WTC11 (cell line): Measurements from ENCODE around the gene NUP214. TPM values are rescaled to one million over a fixed set of nuclear protein-coding genes. Genes with fewer than 3 reads are reported as not detected.

Experiments
- ATAC-seq: fragments of 200-7000 bp; cut with Tn5 transposase; 2 replicates; pipeline ENCODE4 v1.10.0; 2021; ENCODE audit warnings: mild to moderate bottlenecking, moderate library complexity
- CTCF ChIA-PET: fragments of 300-600 bp; sonication (Branson Sonifier 250); formaldehyde crosslinking; loops from one replicate; lab custom pipeline; 2021; ENCODE audit warnings: antibody characterized with exemption; lab: Charles Lee
- POLR2A ChIA-PET: fragments of 350-600 bp; sonication (Branson Sonifier 250); formaldehyde crosslinking; loops from one replicate; lab custom pipeline; 2021; ENCODE audit warnings: antibody characterized with exemption; lab: Charles Lee
- DNase-seq: peaks from one replicate; pipeline ENCODE4 v3.0.0; 2021; ENCODE audit warnings: low spot score
- H3K27ac Mint-ChIP-seq: 2 replicates; pipeline ENCODE4 v1.8.0; 2021; ENCODE audit warnings: mixed read lengths
- H3K27me3 Mint-ChIP-seq: 2 replicates; pipeline ENCODE4 v1.8.0; 2021; ENCODE audit warnings: low read depth, mild to moderate bottlenecking, moderate library complexity, mixed read lengths
- H3K36me3 Mint-ChIP-seq: 2 replicates; pipeline ENCODE4 v1.8.0; 2021; ENCODE audit warnings: mixed read lengths
- H3K4me1 Mint-ChIP-seq: 2 replicates; pipeline ENCODE4 v1.8.0; 2022; ENCODE audit warnings: mixed read lengths
- H3K4me3 Mint-ChIP-seq: 2 replicates; pipeline ENCODE4 v1.8.0; 2021; ENCODE audit warnings: mild to moderate bottlenecking, moderate library complexity, mixed read lengths
- H3K9me3 Mint-ChIP-seq: 2 replicates; pipeline ENCODE4 v1.8.0; 2021; ENCODE audit warnings: mixed read lengths
- CBFB ChIP-seq: sonication (generic); formaldehyde crosslinking; IDR thresholded peaks from 2 replicates; pipeline ENCODE4 v1.8.1; 2022; ENCODE audit warnings: mild to moderate bottlenecking, low read depth, missing genetic modification reagents
- CDX4 ChIP-seq: fragments of 250-450 bp; sonication (Bioruptor Pico); IDR thresholded peaks from 2 replicates; pipeline ENCODE4 v1.9.0; 2021; ENCODE audit warnings: moderate library complexity, mild to moderate bottlenecking, inconsistent platforms, borderline replicate concordance
- E2F1 ChIP-seq: sonication (generic); formaldehyde crosslinking; IDR thresholded peaks from 2 replicates; pipeline ENCODE4 v1.8.0; 2022; ENCODE audit warnings: mild to moderate bottlenecking, missing genetic modification reagents
- EMX1 ChIP-seq: fragments of 250-450 bp; sonication (Bioruptor Pico); IDR thresholded peaks from 2 replicates; pipeline ENCODE4 v1.8.0; 2021; ENCODE audit warnings: mild to moderate bottlenecking
- ESRRA ChIP-seq: sonication (generic); formaldehyde crosslinking; IDR thresholded peaks from 2 replicates; pipeline ENCODE4 v1.8.1; 2022; ENCODE audit warnings: mild to moderate bottlenecking, missing genetic modification reagents, borderline replicate concordance
- FOXJ3 ChIP-seq: sonication (generic); formaldehyde crosslinking; IDR thresholded peaks from 2 replicates; pipeline ENCODE4 v1.9.0; 2021; ENCODE audit warnings: missing genetic modification reagents, mild to moderate bottlenecking, borderline replicate concordance
- FOXK1 ChIP-seq: sonication (generic); formaldehyde crosslinking; IDR thresholded peaks from 2 replicates; pipeline ENCODE4 v1.8.0; 2022; ENCODE audit warnings: mild to moderate bottlenecking, moderate library complexity, missing genetic modification reagents
- GABPB1 ChIP-seq: sonication (generic); formaldehyde crosslinking; IDR thresholded peaks from 2 replicates; pipeline ENCODE4 v1.8.1; 2023; ENCODE audit warnings: mild to moderate bottlenecking, missing genetic modification reagents
- GRHL2 ChIP-seq: fragments of 250-450 bp; sonication (Bioruptor Pico); IDR thresholded peaks from 2 replicates; pipeline ENCODE4 v1.8.0; 2022; ENCODE audit warnings: mild to moderate bottlenecking, moderate library complexity; ENCODE audit not compliant: insufficient replicate concordance, severe bottlenecking
- JAZF1 ChIP-seq: fragments of 250-450 bp; sonication (Bioruptor Pico); IDR thresholded peaks from 2 replicates; pipeline ENCODE4 v1.9.0; 2021; ENCODE audit warnings: moderate library complexity, mild to moderate bottlenecking, inconsistent platforms
- NFATC4 ChIP-seq: fragments of 250-450 bp; sonication (Bioruptor Pico); IDR thresholded peaks from 2 replicates; pipeline ENCODE4 v1.9.0; 2021; ENCODE audit warnings: mild to moderate bottlenecking
- OVOL2 ChIP-seq: fragments of 250-450 bp; sonication (Bioruptor Pico); IDR thresholded peaks from 2 replicates; pipeline ENCODE4 v1.9.0; 2021; ENCODE audit warnings: mild to moderate bottlenecking, borderline replicate concordance
- PRDM15 ChIP-seq: sonication (generic); formaldehyde crosslinking; IDR thresholded peaks from 2 replicates; pipeline ENCODE4 v1.8.0; 2022; ENCODE audit warnings: missing genetic modification reagents
- PRRX2 ChIP-seq: fragments of 250-450 bp; sonication (Bioruptor Pico); IDR thresholded peaks from 2 replicates; pipeline ENCODE4 v1.8.0; 2021; ENCODE audit warnings: mild to moderate bottlenecking
- SOX15 ChIP-seq: fragments of 250-450 bp; sonication (Bioruptor Pico); IDR thresholded peaks from 2 replicates; pipeline ENCODE4 v1.9.0; 2021; ENCODE audit warnings: mild to moderate bottlenecking
- TCF7 ChIP-seq: sonication (generic); formaldehyde crosslinking; IDR thresholded peaks from 2 replicates; pipeline ENCODE4 v1.8.0; 2022; ENCODE audit warnings: mild to moderate bottlenecking, low read depth, missing genetic modification reagents, moderate library complexity
- TEAD4 ChIP-seq: sonication (generic); formaldehyde crosslinking; IDR thresholded peaks from 2 replicates; pipeline ENCODE4 v1.8.0; 2022; ENCODE audit warnings: mild to moderate bottlenecking, missing genetic modification reagents
- ZBTB21 ChIP-seq: sonication (generic); formaldehyde crosslinking; IDR thresholded peaks from 2 replicates; pipeline ENCODE4 v1.8.1; 2023; ENCODE audit warnings: mild to moderate bottlenecking, missing genetic modification reagents, borderline replicate concordance
- ZNF121 ChIP-seq: sonication (generic); formaldehyde crosslinking; IDR thresholded peaks from 2 replicates; pipeline ENCODE4 v1.8.0; 2023; ENCODE audit warnings: missing genetic modification reagents
- ZNF232 ChIP-seq: sonication (generic); formaldehyde crosslinking; IDR thresholded peaks from 2 replicates; pipeline ENCODE4 v1.8.0; 2022; ENCODE audit warnings: mild to moderate bottlenecking, missing genetic modification reagents
- ZNF317 ChIP-seq: sonication (generic); formaldehyde crosslinking; IDR thresholded peaks from 2 replicates; pipeline ENCODE4 v1.8.1; 2023; ENCODE audit warnings: low read depth, mild to moderate bottlenecking, moderate library complexity, missing genetic modification reagents, borderline replicate concordance
- total RNA-seq: library from RNA; stranded (reverse); gene quantifications from 3 replicates; pipeline ENCODE4 v1.2.3, GENCODE V29; 2021
- TF ChIP-seq, protein P1 (sequence below): sonication (generic); formaldehyde crosslinking; IDR thresholded peaks from 2 replicates; pipeline ENCODE4 v1.8.0; 2023; ENCODE audit warnings: missing genetic modification reagents, mild to moderate bottlenecking, borderline replicate concordance
- TF ChIP-seq, protein P2 (sequence below): sonication (generic); formaldehyde crosslinking; IDR thresholded peaks from 2 replicates; pipeline ENCODE4 v1.8.0; 2022; ENCODE audit warnings: mild to moderate bottlenecking, missing genetic modification reagents

NUP214 gene
- total RNA-seq, 1 experiment from 2014 or later: 41.8 TPM

- no peaks in the 10 kb centered on the region for H3K4me1 Mint-ChIP-seq
- ATAC-seq (no peak), DNase-seq (no peak)
- no peaks in the 10 kb centered on the region for H3K9me3 Mint-ChIP-seq
- H3K27me3 Mint-ChIP-seq: no peaks in the 10 kb centered on the region
- H3K27ac Mint-ChIP-seq: no peak overlapping the region
- CTCF ChIA-PET: interaction anchor here (1.1 to 2.4 kb wide), 2 partner anchors 15 to 174 kb away, joined by 4 to 13 read pairs; no protein-coding TSS in a partner anchor
- TF ChIP-seq JAZF1 (CRISPR knock-in tag): no peak
- no peak for TF ChIP-seq FOXK1 (CRISPR knock-in tag)
- TF ChIP-seq FOXJ3 (CRISPR knock-in tag): no peak
- TF ChIP-seq ZNF317 (CRISPR knock-in tag): no peak
- TF ChIP-seq OVOL2: no peak
- TF ChIP-seq ZNF232: no peak
- TF ChIP-seq TCF7 (CRISPR knock-in tag): no peak
- POLR2A ChIA-PET: no interaction called here
- peaks cover 34% of the 10 kb centered on the region for H3K36me3 Mint-ChIP-seq
- H3K4me3 Mint-ChIP-seq: no peak overlapping the region
These were observed 37.5 kb downstream of the NUP214 start for GRCh38 chr9:131162886-131163285.

- ChIA-PET CTCF (no interaction called here), POLR2A (no interaction called here)
- H3K4me1 Mint-ChIP-seq: no peaks in the 10 kb centered on the region
- peaks cover 27% of the 10 kb centered on the region for H3K36me3 Mint-ChIP-seq
- H3K9me3 Mint-ChIP-seq: no peaks in the 10 kb centered on the region
- H3K4me3 Mint-ChIP-seq: no peak overlapping the region
- TF ChIP-seq ZBTB21 (no peak), FOXK1 (CRISPR knock-in tag) (no peak), SOX15 (CRISPR knock-in tag) (no peak), CBFB (CRISPR knock-in tag) (no peak), TEAD4 (CRISPR knock-in tag) (no peak), OVOL2 (no peak), ESRRA (no peak)
- TF ChIP-seq, protein P1, sequence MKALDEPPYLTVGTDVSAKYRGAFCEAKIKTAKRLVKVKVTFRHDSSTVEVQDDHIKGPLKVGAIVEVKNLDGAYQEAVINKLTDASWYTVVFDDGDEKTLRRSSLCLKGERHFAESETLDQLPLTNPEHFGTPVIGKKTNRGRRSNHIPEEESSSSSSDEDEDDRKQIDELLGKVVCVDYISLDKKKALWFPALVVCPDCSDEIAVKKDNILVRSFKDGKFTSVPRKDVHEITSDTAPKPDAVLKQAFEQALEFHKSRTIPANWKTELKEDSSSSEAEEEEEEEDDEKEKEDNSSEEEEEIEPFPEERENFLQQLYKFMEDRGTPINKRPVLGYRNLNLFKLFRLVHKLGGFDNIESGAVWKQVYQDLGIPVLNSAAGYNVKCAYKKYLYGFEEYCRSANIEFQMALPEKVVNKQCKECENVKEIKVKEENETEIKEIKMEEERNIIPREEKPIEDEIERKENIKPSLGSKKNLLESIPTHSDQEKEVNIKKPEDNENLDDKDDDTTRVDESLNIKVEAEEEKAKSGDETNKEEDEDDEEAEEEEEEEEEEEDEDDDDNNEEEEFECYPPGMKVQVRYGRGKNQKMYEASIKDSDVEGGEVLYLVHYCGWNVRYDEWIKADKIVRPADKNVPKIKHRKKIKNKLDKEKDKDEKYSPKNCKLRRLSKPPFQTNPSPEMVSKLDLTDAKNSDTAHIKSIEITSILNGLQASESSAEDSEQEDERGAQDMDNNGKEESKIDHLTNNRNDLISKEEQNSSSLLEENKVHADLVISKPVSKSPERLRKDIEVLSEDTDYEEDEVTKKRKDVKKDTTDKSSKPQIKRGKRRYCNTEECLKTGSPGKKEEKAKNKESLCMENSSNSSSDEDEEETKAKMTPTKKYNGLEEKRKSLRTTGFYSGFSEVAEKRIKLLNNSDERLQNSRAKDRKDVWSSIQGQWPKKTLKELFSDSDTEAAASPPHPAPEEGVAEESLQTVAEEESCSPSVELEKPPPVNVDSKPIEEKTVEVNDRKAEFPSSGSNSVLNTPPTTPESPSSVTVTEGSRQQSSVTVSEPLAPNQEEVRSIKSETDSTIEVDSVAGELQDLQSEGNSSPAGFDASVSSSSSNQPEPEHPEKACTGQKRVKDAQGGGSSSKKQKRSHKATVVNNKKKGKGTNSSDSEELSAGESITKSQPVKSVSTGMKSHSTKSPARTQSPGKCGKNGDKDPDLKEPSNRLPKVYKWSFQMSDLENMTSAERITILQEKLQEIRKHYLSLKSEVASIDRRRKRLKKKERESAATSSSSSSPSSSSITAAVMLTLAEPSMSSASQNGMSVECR: no peak
- TF ChIP-seq, protein P2, sequence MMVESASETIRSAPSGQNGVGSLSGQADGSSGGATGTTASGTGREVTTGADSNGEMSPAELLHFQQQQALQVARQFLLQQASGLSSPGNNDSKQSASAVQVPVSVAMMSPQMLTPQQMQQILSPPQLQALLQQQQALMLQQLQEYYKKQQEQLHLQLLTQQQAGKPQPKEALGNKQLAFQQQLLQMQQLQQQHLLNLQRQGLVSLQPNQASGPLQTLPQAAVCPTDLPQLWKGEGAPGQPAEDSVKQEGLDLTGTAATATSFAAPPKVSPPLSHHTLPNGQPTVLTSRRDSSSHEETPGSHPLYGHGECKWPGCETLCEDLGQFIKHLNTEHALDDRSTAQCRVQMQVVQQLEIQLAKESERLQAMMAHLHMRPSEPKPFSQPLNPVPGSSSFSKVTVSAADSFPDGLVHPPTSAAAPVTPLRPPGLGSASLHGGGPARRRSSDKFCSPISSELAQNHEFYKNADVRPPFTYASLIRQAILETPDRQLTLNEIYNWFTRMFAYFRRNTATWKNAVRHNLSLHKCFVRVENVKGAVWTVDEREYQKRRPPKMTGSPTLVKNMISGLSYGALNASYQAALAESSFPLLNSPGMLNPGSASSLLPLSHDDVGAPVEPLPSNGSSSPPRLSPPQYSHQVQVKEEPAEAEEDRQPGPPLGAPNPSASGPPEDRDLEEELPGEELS: no peak
- no peaks in the 10 kb centered on the region for H3K27me3 Mint-ChIP-seq
- ATAC-seq: no peak
- no peak for DNase-seq
- no peak overlapping the region for H3K27ac Mint-ChIP-seq
These were observed 40.1 kb downstream of the NUP214 start for GRCh38 chr9:131165523-131165922.

DNA sequence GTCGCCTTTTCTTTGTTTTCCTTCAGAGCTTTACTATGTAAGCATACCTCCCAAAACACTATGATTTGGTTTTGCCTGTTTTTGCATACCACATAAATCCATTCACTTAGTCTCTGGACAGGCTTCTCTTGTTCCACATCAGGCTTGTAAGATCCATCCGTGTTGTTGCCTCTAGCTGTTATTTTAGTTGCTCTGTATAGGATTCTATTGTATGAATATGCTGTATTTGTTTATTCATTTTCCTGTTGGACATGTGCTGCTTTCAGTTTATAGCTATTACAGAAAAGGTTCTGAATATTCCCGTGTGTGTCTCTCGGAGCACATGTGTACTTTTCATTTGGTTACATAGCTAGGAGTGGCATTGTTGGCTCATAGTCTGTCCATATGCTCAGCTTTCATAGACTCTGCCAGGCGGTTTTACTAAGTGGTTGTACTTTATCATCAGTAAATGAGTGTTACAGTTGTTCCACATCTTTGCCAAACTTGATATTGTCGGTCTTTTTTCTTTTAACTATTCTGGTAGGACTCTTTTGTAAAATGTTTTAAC, 41.8 kb downstream of the NUP214 start:
- Mint-ChIP-seq H3K4me3 (no peak overlapping the region), H3K4me1 (no peaks in the 10 kb centered on the region), H3K27ac (no peak overlapping the region), H3K36me3 (peaks cover 33% of the 10 kb centered on the region), H3K9me3 (peaks cover 5% of the 10 kb centered on the region; the same call in 1 of the 2 replicates), H3K27me3 (no peaks in the 10 kb centered on the region)
- POLR2A ChIA-PET: no interaction called here
- no peak for ATAC-seq
- DNase-seq: no peak
- CTCF ChIA-PET: interaction anchor here (0.6 to 1.3 kb wide), 3 partner anchors 14 to 183 kb away, joined by 3 to 5 read pairs (median 4); no protein-coding TSS in a partner anchor
- TF ChIP-seq CDX4 (CRISPR knock-in tag): no peak
- TF ChIP-seq NFATC4 (CRISPR knock-in tag): no peak
- TF ChIP-seq E2F1: no peak
- no peak for TF ChIP-seq GABPB1 (CRISPR knock-in tag)
- no peak for TF ChIP-seq GRHL2 (CRISPR knock-in tag)
- TF ChIP-seq EMX1 (CRISPR knock-in tag): no peak
- TF ChIP-seq ZNF121 (CRISPR knock-in tag): no peak
- TF ChIP-seq PRRX2 (CRISPR knock-in tag): no peak
- TF ChIP-seq PRDM15 (CRISPR knock-in tag): no peak
